Loucy (cell line): ENCODE results near the gene PPP1R3A.

ENCODE experiments used
- H2AFZ ChIP-seq: fragments of 200-600 bp; sonication (generic); 2 replicates; pipeline ENCODE4 v1.6.0; 2016; ENCODE audit warnings: antibody characterized with exemption, mild to moderate bottlenecking, low read length, moderate library complexity
- H3F3A ChIP-seq: fragments of 200-600 bp; 2 replicates; pipeline ENCODE4 v1.6.0; 2016; ENCODE audit warnings: antibody characterized with exemption, low read depth, mild to moderate bottlenecking
- H3K27me3 ChIP-seq: fragments of 200-600 bp; sonication (generic); 2 replicates; pipeline ENCODE4 v1.6.1; 2014; ENCODE audit warnings: low read length, mild to moderate bottlenecking; ENCODE audit not compliant: insufficient read depth, poor library complexity, severe bottlenecking
- H3K36me3 ChIP-seq: fragments of 200-600 bp; sonication (generic); 2 replicates; pipeline ENCODE4 v1.6.1; 2016; ENCODE audit warnings: low read length; ENCODE audit not compliant: insufficient read depth
- H3K4me1 ChIP-seq: fragments of 200-600 bp; sonication (generic); 2 replicates; pipeline ENCODE4 v1.5.1; 2014; ENCODE audit warnings: low read length, mild to moderate bottlenecking; ENCODE audit not compliant: insufficient read depth, poor library complexity, severe bottlenecking
- H3K4me2 ChIP-seq: fragments of 200-600 bp; sonication (generic); 2 replicates; pipeline ENCODE4 v1.6.0; 2014; ENCODE audit warnings: antibody characterized with exemption, low read length, low read depth, mild to moderate bottlenecking; ENCODE audit not compliant: poor library complexity, severe bottlenecking
- H3K4me3 ChIP-seq: fragments of 200-600 bp; sonication (generic); 2 replicates; pipeline ENCODE4 v1.5.1; 2014; ENCODE audit warnings: low read length, mild to moderate bottlenecking, mixed read lengths; ENCODE audit not compliant: poor library complexity, severe bottlenecking
- H3K79me2 ChIP-seq: fragments of 200-600 bp; sonication (generic); 2 replicates; pipeline ENCODE4 v1.6.1; 2014; ENCODE audit warnings: low read length; ENCODE audit not compliant: insufficient read depth
- H3K9ac ChIP-seq: fragments of 200-600 bp; sonication (generic); 2 replicates; pipeline ENCODE4 v1.6.0; 2014; ENCODE audit warnings: mild to moderate bottlenecking, low read depth, low read length, moderate library complexity; ENCODE audit not compliant: poor library complexity, severe bottlenecking
- H3K9me2 ChIP-seq: fragments of 200-600 bp; sonication (generic); replicated peaks from 2 replicates; pipeline ENCODE4 v1.6.1; 2016; ENCODE audit warnings: low read depth, low read length, mixed read lengths
- H3K9me3 ChIP-seq: fragments of 200-600 bp; sonication (generic); 2 replicates; pipeline ENCODE4 v1.6.1; 2014; ENCODE audit warnings: mild to moderate bottlenecking, antibody characterized with exemption, low read length, low read depth; ENCODE audit not compliant: insufficient read depth
- H4K20me1 ChIP-seq: fragments of 200-600 bp; sonication (generic); 2 replicates; pipeline ENCODE4 v1.6.0; 2014; ENCODE audit warnings: antibody characterized with exemption, low read length, mild to moderate bottlenecking; ENCODE audit not compliant: insufficient read depth, poor library complexity, severe bottlenecking
- EZH2phosphoT487 ChIP-seq: fragments of 200-600 bp; IDR thresholded peaks from 2 replicates; pipeline ENCODE4 v1.6.1; 2018; ENCODE audit warnings: antibody characterized with exemption, mild to moderate bottlenecking, moderate library complexity, borderline replicate concordance
- TF ChIP-seq, protein P1 (sequence below): fragments of 200-600 bp; sonication (generic); conservative IDR thresholded peaks from 2 replicates; pipeline ENCODE4 v1.5.1; 2014; ENCODE audit warnings: mild to moderate bottlenecking, antibody characterized with exemption, low read length

Gene PPP1R3A

GRCh38 chr7:113840954-113841353 lies 77.9 kb downstream of the PPP1R3A start:
- Histone ChIP-seq H2AFZ (no peak overlapping the region), H3K27me3 (no peaks in the 10 kb centered on the region), H3F3A (no peaks in the 10 kb centered on the region), H3K36me3 (no peaks in the 10 kb centered on the region), H3K9ac (no peak overlapping the region), H3K79me2 (no peaks in the 10 kb centered on the region), H3K4me1 (no peaks in the 10 kb centered on the region), H3K4me3 (no peak overlapping the region), H3K9me3 (no peaks in the 10 kb centered on the region), H3K4me2 (no peak overlapping the region), H3K9me2 (peaks cover 5% of the 10 kb centered on the region; the same call in 1 of the 2 replicates), H4K20me1 (no peaks in the 10 kb centered on the region)
- TF ChIP-seq, protein P1, sequence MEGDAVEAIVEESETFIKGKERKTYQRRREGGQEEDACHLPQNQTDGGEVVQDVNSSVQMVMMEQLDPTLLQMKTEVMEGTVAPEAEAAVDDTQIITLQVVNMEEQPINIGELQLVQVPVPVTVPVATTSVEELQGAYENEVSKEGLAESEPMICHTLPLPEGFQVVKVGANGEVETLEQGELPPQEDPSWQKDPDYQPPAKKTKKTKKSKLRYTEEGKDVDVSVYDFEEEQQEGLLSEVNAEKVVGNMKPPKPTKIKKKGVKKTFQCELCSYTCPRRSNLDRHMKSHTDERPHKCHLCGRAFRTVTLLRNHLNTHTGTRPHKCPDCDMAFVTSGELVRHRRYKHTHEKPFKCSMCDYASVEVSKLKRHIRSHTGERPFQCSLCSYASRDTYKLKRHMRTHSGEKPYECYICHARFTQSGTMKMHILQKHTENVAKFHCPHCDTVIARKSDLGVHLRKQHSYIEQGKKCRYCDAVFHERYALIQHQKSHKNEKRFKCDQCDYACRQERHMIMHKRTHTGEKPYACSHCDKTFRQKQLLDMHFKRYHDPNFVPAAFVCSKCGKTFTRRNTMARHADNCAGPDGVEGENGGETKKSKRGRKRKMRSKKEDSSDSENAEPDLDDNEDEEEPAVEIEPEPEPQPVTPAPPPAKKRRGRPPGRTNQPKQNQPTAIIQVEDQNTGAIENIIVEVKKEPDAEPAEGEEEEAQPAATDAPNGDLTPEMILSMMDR = no peak
- TF ChIP-seq EZH2phosphoT487 = no peak

DNA sequence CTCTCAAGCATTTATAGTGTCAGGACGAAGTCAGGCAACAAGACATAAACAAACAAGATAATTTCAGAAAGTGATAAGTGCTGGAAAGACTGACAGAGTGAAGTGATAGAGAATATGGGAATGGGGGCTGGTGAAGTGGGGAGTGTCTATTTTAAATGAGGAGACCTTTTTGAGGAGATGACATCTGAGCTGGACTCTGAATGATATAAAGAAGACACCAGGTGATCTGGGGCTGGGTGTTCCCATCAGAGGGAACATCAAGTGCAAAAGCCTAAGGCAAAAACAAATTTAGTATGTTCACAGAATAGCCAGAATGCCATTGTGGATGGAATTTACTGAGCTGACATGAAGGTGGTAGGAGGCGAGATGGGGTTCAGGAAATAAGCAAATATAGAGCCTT lies 83.4 kb downstream of the PPP1R3A start:
- no peaks in the 10 kb centered on the region for H3K79me2 ChIP-seq
- no peak overlapping the region for H3K4me3 ChIP-seq
- H2AFZ ChIP-seq = no peak overlapping the region
- no peaks in the 10 kb centered on the region for H3K36me3 ChIP-seq
- no peak overlapping the region for H3K4me2 ChIP-seq
- no peaks in the 10 kb centered on the region for H3F3A ChIP-seq
- no peaks in the 10 kb centered on the region for H3K4me1 ChIP-seq
- H3K27me3 ChIP-seq = no peaks in the 10 kb centered on the region
- no peaks in the 10 kb centered on the region for H4K20me1 ChIP-seq
- H3K9ac ChIP-seq = no peak overlapping the region
- H3K9me2 ChIP-seq = no peaks in the 10 kb centered on the region
- TF ChIP-seq, protein P1 = no peak
- no peak for TF ChIP-seq EZH2phosphoT487
- no peaks in the 10 kb centered on the region for H3K9me3 ChIP-seq

GRCh38 chr7:113832196-113832745 lies 86.5 kb downstream of the PPP1R3A start:
- Histone ChIP-seq H3K79me2 (no peaks in the 10 kb centered on the region), H2AFZ (no peak overlapping the region), H3K4me1 (no peaks in the 10 kb centered on the region), H3K36me3 (no peaks in the 10 kb centered on the region), H3K9me3 (no peaks in the 10 kb centered on the region), H4K20me1 (no peaks in the 10 kb centered on the region), H3K4me3 (no peak overlapping the region), H3K4me2 (no peak overlapping the region), H3K9me2 (no peaks in the 10 kb centered on the region), H3K9ac (no peak overlapping the region), H3F3A (no peaks in the 10 kb centered on the region), H3K27me3 (no peaks in the 10 kb centered on the region)
- TF ChIP-seq, protein P1 = no peak
- TF ChIP-seq EZH2phosphoT487 = no peak
